Stimulated activated naive B cell treated with anti-CD40 and anti-IgM and Interleukin-4, amounts not matched to agents 10 μg/mL and 1 μg/mL and 100 μg/mL, for 72 hours (primary cell): ENCODE results near the gene MVB12B.
A peak's percentile ranks its signal among the peaks of the same experiment; 100 is the strongest.

Experiments used
- ATAC-seq, 2 donors: fragments of 150-1000 bp; cut with Tn5 transposase; replicated peaks; 2 replicates each; pipeline ENCODE4 v1.10.0; 2021; ENCODE audit warnings: moderate library complexity in 1 of 2
- DNase-seq: peaks from one replicate; pipeline ENCODE4 v3.0.0; 2021
- H3K27ac Mint-ChIP-seq: one replicate; pipeline ENCODE4 v1.8.0; 2022; ENCODE audit warnings: mild to moderate bottlenecking, mixed read lengths
- H3K27me3 Mint-ChIP-seq, 2 donors: one replicate each; pipeline ENCODE4 v1.8.0; 2022; ENCODE audit warnings: mixed read lengths in 2 of 2
- H3K36me3 Mint-ChIP-seq, 2 donors: one replicate each; pipeline ENCODE4 v1.8.0; 2022; ENCODE audit warnings: mixed read lengths in 2 of 2, mild to moderate bottlenecking in 1 of 2
- H3K4me1 Mint-ChIP-seq, 2 donors: one replicate each; pipeline ENCODE4 v1.8.0; 2022; ENCODE audit warnings: mixed read lengths in 2 of 2, mild to moderate bottlenecking in 1 of 2
- H3K4me3 Mint-ChIP-seq, 2 donors: one replicate each; pipeline ENCODE4 v1.8.0; 2022; ENCODE audit warnings: mild to moderate bottlenecking in 2 of 2, mixed read lengths in 2 of 2, moderate library complexity in 1 of 2
- H3K9me3 Mint-ChIP-seq, 2 donors: one replicate each; pipeline ENCODE4 v1.8.0; 2022; ENCODE audit warnings: mixed read lengths in 2 of 2, mild to moderate bottlenecking in 1 of 2

Gene MVB12B

DNA sequence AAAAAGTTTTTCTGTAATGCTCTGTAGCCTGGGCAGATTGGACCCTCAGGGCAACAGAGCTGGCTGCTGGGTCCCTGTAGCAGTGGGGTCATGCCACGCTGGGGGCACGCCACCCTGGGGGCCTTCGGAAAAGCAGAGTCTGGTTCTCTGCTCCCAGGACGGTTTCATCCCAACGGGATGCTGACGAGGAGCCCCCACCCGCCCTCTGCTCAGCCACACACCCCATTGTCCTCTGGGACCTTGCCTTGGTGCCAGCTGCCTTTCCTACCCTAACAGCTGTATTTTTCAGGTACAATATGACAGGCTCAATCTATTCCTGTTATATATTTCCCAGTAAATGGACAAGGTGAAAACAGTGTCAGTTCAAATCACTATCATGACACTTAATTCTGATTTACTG is 29.0 kb upstream of the MVB12B start:
- Mint-ChIP-seq H3K27me3 (peaks cover 23 to 26% of the 10 kb centered on the region in 2 donors), H3K36me3 (no peaks in the 10 kb centered on the region), H3K9me3 (no peaks in the 10 kb centered on the region), H3K27ac (no peak overlapping the region), H3K4me1 (peaks cover 2 to 6% of the 10 kb centered on the region in 2 donors), H3K4me3 (no peak overlapping the region)
- ATAC-seq (no peak), DNase-seq (no peak)

DNA sequence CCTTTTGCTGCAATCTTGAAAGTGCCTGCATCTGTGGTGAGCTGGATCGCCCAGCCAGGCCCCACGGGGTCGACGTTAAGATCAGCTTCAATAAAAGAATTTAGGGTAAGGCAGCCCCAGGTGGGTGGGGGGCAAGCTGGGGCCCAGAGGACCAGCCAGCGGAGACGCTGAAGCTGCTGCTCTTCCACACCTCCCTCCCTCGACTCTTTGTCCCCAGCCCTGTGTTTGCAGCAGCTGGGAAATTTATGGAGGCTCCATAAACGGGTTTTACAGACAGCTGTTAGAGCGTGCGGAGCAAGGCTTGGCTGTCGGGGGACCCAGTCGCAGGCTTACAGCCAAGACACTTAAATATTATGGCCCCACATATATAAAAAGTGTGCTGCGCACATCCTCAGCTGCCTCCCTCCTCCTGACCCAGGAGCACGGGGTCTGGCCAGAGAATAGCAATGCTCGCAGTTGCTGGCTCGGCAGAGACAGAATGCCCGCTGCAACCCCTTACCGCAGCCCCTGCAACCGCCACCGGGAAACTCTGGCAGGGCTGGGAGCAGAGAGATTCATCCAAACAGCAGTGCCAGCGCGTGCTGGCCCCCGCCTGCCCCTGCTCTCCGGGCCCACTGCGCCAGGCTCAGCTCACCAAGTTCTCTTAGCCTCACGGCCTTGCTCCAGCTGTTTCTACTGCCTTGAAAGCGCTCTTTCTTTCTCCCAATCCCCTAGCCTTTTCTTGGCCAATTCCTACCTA is 28.4 kb upstream of the MVB12B start:
- Mint-ChIP-seq H3K4me3 (no peak overlapping the region), H3K4me1 (peaks cover 2 to 6% of the 10 kb centered on the region in 2 donors), H3K27ac (no peak overlapping the region), H3K36me3 (no peaks in the 10 kb centered on the region), H3K9me3 (no peaks in the 10 kb centered on the region), H3K27me3 (peaks cover 23 to 24% of the 10 kb centered on the region in 2 donors)
- DNase-seq: no peak
- no peak for ATAC-seq

DNA sequence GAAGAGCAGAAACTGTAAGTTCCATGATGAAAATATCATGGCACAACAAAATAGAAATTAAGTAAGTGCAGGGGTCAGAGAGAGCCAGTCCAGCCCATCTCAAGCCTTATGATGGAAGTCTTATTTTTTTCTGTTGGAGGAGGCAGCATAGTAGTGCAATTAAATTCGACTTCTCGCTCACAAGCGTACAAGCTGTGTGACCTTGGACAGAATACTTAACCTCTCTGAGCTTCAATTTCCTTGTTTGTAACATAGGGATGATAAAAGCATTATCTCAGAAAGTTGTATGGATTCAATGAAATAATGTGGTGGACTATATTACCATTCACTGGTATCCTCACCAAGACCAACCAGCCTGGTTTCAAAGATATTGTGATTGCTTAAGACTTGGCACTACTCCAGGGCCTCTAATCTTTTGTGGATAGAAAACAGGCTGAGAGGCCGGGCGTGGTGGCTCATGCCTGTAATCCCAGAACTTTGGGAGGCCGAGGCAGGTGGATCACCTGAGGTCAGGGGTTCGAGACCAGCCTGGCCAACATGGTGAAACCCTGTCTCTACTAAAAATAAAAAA is 26.8 kb upstream of the MVB12B start:
- DNase-seq (no peak), ATAC-seq (no peak)
- Mint-ChIP-seq H3K4me1 (peaks cover 2 to 6% of the 10 kb centered on the region in 2 donors), H3K9me3 (no peaks in the 10 kb centered on the region), H3K36me3 (no peaks in the 10 kb centered on the region), H3K4me3 (no peak overlapping the region), H3K27me3 (peaks cover 13 to 19% of the 10 kb centered on the region in 2 donors), H3K27ac (no peak overlapping the region)

DNA sequence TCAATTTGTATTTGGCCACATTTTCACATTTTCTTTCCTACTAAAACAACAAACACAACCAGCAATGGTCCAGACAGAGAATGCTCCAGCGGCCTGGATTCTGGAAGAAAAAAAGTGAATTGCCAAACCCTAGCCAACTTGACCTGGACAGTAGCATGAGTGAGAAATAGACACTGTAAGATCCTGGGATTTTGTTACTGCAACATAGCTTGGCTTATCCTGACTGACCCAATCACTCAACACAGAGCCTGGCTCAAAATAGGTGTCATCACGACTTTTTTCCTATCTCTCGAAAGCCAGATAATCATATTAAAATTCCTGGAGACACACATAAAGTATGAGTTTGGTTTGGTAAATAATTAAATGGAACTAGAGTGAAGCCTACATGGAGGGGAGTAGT is 25.4 kb upstream of the MVB12B start:
- ATAC-seq (no peak), DNase-seq (no peak)
- no peak overlapping the region for H3K27ac Mint-ChIP-seq
- H3K4me3 Mint-ChIP-seq: no peak overlapping the region
- peaks cover 2 to 6% of the 10 kb centered on the region in 2 donors for H3K4me1 Mint-ChIP-seq
- H3K9me3 Mint-ChIP-seq: no peaks in the 10 kb centered on the region
- no peaks in the 10 kb centered on the region for H3K36me3 Mint-ChIP-seq
- peaks cover 7 to 8% of the 10 kb centered on the region in 2 donors for H3K27me3 Mint-ChIP-seq

DNA sequence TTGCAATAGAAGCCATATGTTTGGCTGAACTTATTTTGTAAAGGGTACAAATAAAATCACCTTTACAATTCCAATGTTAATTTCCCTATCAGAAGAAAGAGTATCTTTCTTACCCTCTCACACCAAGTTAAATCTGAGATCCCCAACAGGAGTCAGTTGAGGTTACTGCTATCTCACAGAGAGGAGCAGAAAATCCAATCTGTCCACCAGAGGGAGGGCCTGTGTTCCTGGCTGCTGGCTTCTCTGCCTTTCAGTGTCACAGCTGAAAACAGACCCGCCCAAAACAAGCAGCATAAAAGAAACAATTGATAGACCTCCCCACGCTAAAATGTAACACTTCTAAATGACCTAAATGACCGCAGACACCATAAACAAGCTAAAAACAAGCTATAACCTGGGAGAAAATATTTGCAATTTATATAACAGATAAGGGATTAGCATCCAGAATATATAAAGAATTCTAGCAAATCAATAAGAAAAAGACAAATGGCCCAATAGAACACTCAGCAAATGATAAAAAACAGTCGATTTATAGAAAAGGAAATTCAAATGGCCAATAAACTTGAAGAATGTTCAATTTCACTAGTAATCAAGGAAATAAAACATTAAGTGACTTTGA is 24.5 kb upstream of the MVB12B start:
- Mint-ChIP-seq H3K27me3 (peaks cover 0 to 3% of the 10 kb centered on the region in 2 donors), H3K9me3 (no peaks in the 10 kb centered on the region), H3K4me3 (no peak overlapping the region), H3K4me1 (peaks cover 2 to 6% of the 10 kb centered on the region in 2 donors), H3K27ac (no peak overlapping the region), H3K36me3 (no peaks in the 10 kb centered on the region)
- ATAC-seq (peak; percentile 79 to 93), DNase-seq (peak; percentile 27)

DNA sequence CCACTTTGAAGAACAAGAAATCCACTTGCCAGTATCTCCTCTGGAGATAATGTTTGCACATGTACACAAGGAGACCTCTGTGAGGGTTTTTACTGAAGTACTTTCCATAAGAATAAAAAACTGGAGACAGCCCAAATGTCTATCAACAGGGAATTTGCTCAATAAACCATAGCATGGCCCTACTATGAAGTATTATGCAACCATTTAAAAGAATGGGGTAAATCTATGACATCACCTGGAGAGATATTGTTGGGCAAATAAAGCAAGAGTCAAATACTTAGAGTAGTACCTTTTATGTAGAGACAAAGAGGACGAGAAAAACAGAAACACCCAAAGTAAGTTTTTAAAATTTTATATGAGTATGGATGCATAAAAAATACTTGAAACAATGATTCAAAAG is 23.9 kb upstream of the MVB12B start:
- Mint-ChIP-seq H3K4me1 (peaks cover 2 to 6% of the 10 kb centered on the region in 2 donors), H3K27ac (no peak overlapping the region), H3K9me3 (no peaks in the 10 kb centered on the region), H3K36me3 (no peaks in the 10 kb centered on the region), H3K27me3 (peaks cover 0 to 3% of the 10 kb centered on the region in 2 donors), H3K4me3 (no peak overlapping the region)
- no peak for DNase-seq
- no peak for ATAC-seq

DNA sequence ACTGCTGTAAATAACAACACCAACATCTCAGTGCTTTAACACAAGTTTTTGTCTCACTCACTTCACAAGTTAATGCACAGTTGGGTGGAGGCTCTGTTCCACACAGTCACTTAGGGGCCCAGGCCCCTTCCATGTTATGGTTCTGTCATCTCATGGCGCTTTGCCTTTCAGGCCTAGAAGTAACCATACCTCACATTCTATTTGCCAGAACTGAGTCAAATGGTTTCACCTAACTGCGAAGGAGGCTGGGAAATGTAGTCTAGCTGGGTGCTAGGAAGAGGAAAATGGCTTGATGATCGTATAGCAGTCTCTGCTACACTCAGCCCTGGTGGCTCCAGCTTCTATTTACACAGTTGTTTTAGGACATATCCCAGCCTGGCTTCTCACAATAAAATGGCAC is 23.1 kb upstream of the MVB12B start:
- no peak overlapping the region for H3K4me3 Mint-ChIP-seq
- no peaks in the 10 kb centered on the region for H3K9me3 Mint-ChIP-seq
- no peaks in the 10 kb centered on the region for H3K36me3 Mint-ChIP-seq
- ATAC-seq (peak; percentile 27 to 61), DNase-seq (no peak)
- peaks cover 0 to 2% of the 10 kb centered on the region in 2 donors for H3K27me3 Mint-ChIP-seq
- peaks cover 2 to 6% of the 10 kb centered on the region in 2 donors for H3K4me1 Mint-ChIP-seq
- no peak overlapping the region for H3K27ac Mint-ChIP-seq

DNA sequence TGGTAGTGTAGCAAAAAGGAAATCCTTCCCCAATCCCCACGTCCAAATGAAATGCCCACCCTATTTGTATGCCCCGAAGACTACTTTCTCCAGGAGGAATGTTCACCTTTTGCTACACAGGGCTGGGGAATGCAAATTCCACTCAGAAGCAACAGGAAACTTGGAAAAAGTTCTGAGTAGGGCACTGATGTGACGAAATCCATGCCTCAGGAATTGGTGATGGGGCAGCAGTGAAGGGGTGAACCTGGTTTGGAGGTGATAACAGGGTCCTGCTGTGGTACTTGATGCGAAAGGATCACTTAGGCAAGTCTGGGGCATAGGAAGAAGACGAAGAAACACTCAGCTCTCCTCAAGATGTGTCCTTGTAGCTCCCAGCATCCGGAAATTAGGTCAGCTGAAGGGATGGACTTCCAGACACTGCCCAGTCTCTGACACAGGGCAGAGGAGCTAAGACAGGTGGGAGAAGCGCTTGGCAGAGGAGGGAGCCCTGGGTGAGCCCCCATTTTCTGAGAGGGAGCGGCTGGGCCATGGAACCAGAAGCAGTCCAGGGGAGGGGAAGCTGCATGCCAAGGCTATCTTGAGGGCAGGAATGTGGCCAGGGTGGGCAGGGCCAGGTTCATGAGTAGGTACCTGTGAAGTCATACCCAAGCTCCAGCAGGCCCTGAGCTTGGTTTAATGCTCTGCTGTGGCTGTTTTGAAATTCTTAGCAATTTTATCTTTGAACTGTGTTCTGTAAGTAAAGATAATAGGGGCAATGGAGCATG is 22.2 kb upstream of the MVB12B start:
- Mint-ChIP-seq H3K9me3 (no peaks in the 10 kb centered on the region), H3K4me3 (no peak overlapping the region), H3K36me3 (no peaks in the 10 kb centered on the region), H3K4me1 (peaks cover 3 to 10% of the 10 kb centered on the region in 2 donors), H3K27me3 (no peaks in the 10 kb centered on the region), H3K27ac (no peak overlapping the region)
- DNase-seq (no peak), ATAC-seq (no peak)

DNA sequence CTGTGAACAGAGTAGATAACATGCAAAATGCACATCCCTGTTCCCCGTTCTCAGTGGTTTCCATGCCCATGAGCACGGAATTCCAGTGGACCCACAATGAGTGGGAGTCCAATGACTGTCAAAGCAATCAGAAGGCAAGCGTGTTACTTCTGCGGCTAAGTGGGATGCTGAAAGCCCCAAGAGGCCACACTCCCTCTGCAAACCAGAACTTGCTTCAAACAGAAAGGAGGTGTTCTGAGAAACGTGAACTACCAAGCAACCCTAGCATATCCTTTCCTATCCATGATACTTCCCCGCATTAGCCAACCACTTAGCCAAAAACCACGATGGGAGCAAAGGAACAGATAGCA is 21.7 kb upstream of the MVB12B start:
- H3K36me3 Mint-ChIP-seq: no peaks in the 10 kb centered on the region
- H3K9me3 Mint-ChIP-seq: no peaks in the 10 kb centered on the region
- no peak overlapping the region for H3K27ac Mint-ChIP-seq
- no peaks in the 10 kb centered on the region for H3K27me3 Mint-ChIP-seq
- DNase-seq (no peak), ATAC-seq (no peak)
- H3K4me3 Mint-ChIP-seq: no peak overlapping the region
- H3K4me1 Mint-ChIP-seq: peaks cover 8 to 15% of the 10 kb centered on the region in 2 donors

DNA sequence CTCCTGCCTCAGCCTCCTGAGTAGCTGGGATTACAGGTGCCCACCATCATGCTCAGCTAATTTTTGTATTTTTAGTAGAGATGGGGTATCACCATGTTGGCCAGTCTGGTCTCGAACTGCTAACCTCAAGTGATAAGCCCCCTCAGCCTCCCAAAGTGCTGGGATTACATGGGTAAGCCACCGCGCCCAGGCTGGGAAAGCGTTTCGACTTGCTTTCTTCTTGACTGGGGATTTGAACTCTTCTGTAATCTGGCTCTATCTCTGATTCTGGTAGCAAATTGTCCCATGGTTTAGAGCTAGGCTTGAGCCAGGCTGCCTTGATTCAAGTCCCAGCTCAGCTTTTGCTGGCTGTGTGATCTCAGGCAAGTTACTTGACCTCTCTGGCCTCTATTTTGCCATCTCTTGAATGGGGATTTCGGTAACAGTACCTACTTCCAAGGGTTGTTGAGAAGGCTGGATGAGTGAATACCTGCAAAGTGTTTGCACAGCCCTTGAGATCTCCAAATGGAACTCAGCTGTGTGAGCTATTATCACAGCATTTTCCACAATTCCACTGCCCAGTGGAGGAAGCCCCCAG is 20.5 kb upstream of the MVB12B start:
- Mint-ChIP-seq H3K9me3 (no peaks in the 10 kb centered on the region), H3K27me3 (no peaks in the 10 kb centered on the region), H3K4me3 (no peak overlapping the region), H3K27ac (no peak overlapping the region), H3K36me3 (no peaks in the 10 kb centered on the region), H3K4me1 (peaks cover 9 to 22% of the 10 kb centered on the region in 2 donors)
- ATAC-seq: no peak
- no peak for DNase-seq

DNA sequence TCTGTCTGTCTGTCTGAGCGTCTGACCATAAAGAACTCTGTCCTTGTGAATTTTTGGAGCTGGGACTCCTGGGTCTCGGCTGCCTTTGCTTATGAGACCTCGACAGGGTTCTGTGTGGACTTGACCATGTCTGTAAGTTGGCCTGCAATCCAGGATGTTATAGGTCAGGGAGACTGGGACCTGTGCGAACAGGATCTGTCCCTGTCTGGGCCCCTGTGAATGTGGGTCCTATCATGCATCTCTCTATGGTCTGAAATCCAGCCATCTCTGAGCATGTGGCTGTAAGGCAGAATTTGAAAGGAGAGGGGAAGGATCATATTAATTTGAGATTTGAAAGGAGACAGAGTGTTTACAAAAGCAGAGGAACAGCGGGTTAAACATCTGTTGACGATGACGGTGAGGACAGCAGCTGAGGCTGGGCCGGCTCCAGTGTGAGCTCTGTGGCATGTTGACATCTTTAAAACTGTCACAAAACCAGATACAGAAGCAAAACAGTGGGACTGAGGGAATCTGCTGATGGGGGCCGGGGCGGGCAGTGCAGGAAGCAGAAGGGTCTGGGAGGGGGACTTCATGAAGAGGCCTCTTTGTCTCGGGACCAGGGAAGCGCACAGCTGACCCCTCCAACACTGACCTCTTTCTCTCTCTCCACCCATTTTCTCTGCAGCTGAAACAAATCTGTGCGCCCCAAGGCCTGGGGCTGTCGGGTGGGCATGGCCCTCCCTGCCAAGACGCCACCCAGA is 19.1 kb upstream of the MVB12B start:
- no peak for ATAC-seq
- Mint-ChIP-seq H3K4me1 (peaks cover 12 to 16% of the 10 kb centered on the region in 2 donors), H3K9me3 (no peaks in the 10 kb centered on the region), H3K36me3 (no peaks in the 10 kb centered on the region), H3K4me3 (no peak overlapping the region), H3K27me3 (no peaks in the 10 kb centered on the region), H3K27ac (no peak overlapping the region)
- DNase-seq: no peak

DNA sequence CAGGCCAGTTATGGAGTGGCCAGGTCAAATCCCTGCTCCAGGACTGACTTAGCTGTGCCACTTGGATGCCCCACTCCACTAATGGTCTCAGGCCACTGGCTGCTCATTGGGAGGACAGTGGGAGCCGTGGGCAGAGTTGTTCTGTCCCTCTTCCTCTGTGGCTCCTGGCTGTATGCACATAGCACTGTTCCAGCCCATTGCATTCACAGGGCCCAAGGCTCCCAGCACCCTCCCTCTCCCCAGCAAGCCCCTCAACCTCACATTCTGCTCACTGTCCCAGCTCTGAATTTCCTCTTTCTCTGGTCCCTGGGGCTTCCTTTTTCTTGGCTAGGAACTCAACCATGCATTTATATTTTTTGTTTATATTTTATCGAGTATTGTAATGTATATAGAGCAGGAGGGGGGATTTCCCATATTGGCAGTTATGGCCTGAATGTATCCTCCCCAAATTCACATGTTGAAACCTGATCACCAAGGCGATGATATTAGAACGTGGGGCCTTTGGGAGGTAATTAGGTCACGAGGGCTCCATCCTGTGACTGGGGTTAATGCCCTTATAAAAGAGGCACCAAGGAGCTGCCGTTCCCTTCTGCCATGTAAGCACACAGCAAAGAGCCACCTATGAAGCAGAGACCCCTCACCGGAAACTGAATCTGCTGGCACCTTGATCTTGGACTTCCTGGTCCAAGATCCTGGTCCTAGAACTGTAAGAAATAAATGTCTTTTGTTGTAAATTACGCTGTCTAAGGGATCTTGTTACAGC is 17.0 kb upstream of the MVB12B start:
- Mint-ChIP-seq H3K4me1 (peaks cover 12 to 16% of the 10 kb centered on the region in 2 donors), H3K9me3 (no peaks in the 10 kb centered on the region), H3K36me3 (no peaks in the 10 kb centered on the region), H3K4me3 (no peak overlapping the region), H3K27me3 (peaks cover 3 to 8% of the 10 kb centered on the region in 2 donors), H3K27ac (no peak overlapping the region)
- DNase-seq (no peak), ATAC-seq (peak; percentile 71 to 78)
